SK-N-SH (cell line): Measurements from ENCODE around the gene CLIC4. TPM values are rescaled to one million over a fixed set of nuclear protein-coding genes. Genes with fewer than 3 reads are reported as not detected.

Experiments used
- CTCF ChIA-PET: fragments of 300-600, 350-600 bp; formaldehyde crosslinking; extraction: SDS; loops from one replicate; lab custom pipeline; 2021; lab: Yijun Ruan, JAX
- POLR2A ChIA-PET: fragments of 350-600 bp; sonication (Branson Sonifier 250); formaldehyde crosslinking; extraction: SDS; loops from one replicate; lab custom pipeline; 2020; ENCODE audit warnings: antibody characterized with exemption, inconsistent platforms; lab: Yijun Ruan, JAX
- DNase-seq: peaks from one replicate; pipeline ENCODE4 v3.0.0; 2012
- H2AFZ ChIP-seq: fragments of 200-600 bp; sonication (generic); 2 replicates; pipeline ENCODE4 v1.8.1; 2016; ENCODE audit warnings: antibody characterized with exemption, mild to moderate bottlenecking, low read depth
- H3F3A ChIP-seq: fragments of 200-600 bp; sonication (generic); replicated peaks from 2 replicates; pipeline ENCODE3; 2016; ENCODE audit warnings: antibody characterized with exemption, mild to moderate bottlenecking; ENCODE audit not compliant: insufficient read depth
- H3K27ac ChIP-seq, 2 experiments: fragments of 200-500 bp in 1 of 2; fragments of 200-600 bp in 1 of 2; sonication (Bioruptor generic) in 1 of 2; sonication (generic), shearing (Covaris generic) in 1 of 2; 2 replicates each; pipeline versions ENCODE4 v1.5.1 to v1.6.1; 2014 to 2016; ENCODE audit warnings: low read depth in 2 of 2, inconsistent platforms in 1 of 2, low read length in 1 of 2, mild to moderate bottlenecking in 1 of 2, mixed read lengths in 1 of 2
- H3K27me3 ChIP-seq: fragments of 200-600 bp; sonication (generic), shearing (Covaris generic); 2 replicates; pipeline ENCODE4 v1.6.1; 2016; ENCODE audit warnings: mixed run types; ENCODE audit not compliant: insufficient read depth
- H3K36me3 ChIP-seq, 2 experiments: fragments of 200-500 bp in 1 of 2; fragments of 200-600 bp in 1 of 2; sonication (Bioruptor generic) in 1 of 2; sonication (generic) in 1 of 2; replicated peaks in 1 of 2; 2 replicates each; pipeline versions ENCODE3 to v1.5.1; 2014 to 2016; ENCODE audit warnings: low read length in 1 of 2, mild to moderate bottlenecking in 1 of 2; ENCODE audit not compliant: insufficient read depth in 2 of 2, control insufficient read depth in 1 of 2
- H3K4me1 ChIP-seq, 2 experiments: fragments of 200-500 bp in 1 of 2; fragments of 200-600 bp in 1 of 2; sonication (Bioruptor generic) in 1 of 2; sonication (generic), shearing (Covaris generic) in 1 of 2; 2 replicates each; pipeline versions ENCODE4 v1.5.1 to v1.6.1; 2014 to 2016; ENCODE audit warnings: low read depth in 1 of 2, low read length in 1 of 2, mixed run types in 1 of 2; ENCODE audit not compliant: insufficient read depth in 2 of 2, control insufficient read depth in 1 of 2
- H3K4me2 ChIP-seq: fragments of 200-600 bp; sonication (generic), shearing (Covaris generic); 2 replicates; pipeline ENCODE4 v1.6.1; 2017; ENCODE audit warnings: mixed run types
- H3K4me3 ChIP-seq, 2 experiments: fragments of 200-500 bp in 1 of 2; fragments of 200-600 bp in 1 of 2; sonication (Bioruptor generic) in 1 of 2; sonication (generic), shearing (Covaris generic) in 1 of 2; 2 replicates each; pipeline versions ENCODE4 v1.5.1 to v1.8.1; 2014 to 2016; ENCODE audit warnings: low read depth in 2 of 2, inconsistent platforms in 1 of 2, low read length in 1 of 2, mild to moderate bottlenecking in 1 of 2, mixed read lengths in 1 of 2, moderate library complexity in 1 of 2
- H3K79me2 ChIP-seq: fragments of 200-600 bp; sonication (generic); 2 replicates; pipeline ENCODE4 v1.8.1; 2017; ENCODE audit warnings: mild to moderate bottlenecking; ENCODE audit not compliant: insufficient read depth
- H3K9ac ChIP-seq: fragments of 200-600 bp; sonication (generic); 2 replicates; pipeline ENCODE4 v1.6.1; 2017; ENCODE audit warnings: mixed run types
- H3K9me2 ChIP-seq: fragments of 200-600 bp; sonication (generic); 2 replicates; pipeline ENCODE4 v1.6.1; 2017; ENCODE audit warnings: mixed run types
- H3K9me3 ChIP-seq: fragments of 200-600 bp; sonication (generic); 2 replicates; pipeline ENCODE4 v1.6.1; 2017; ENCODE audit warnings: mixed run types, mild to moderate bottlenecking, moderate library complexity
- H4K20me1 ChIP-seq: fragments of 200-600 bp; sonication (generic); 2 replicates; pipeline ENCODE4 v1.6.1; 2017; ENCODE audit warnings: mild to moderate bottlenecking, mixed run types; ENCODE audit not compliant: insufficient read depth
- CTCF ChIP-seq: fragments of 200-600 bp; sonication (generic); IDR thresholded peaks from 2 replicates; pipeline ENCODE4 v1.6.1; 2017; ENCODE audit warnings: antibody characterized with exemption, mild to moderate bottlenecking, moderate library complexity
- EP300 ChIP-seq, 2 experiments: IDR thresholded peaks; 2 replicates each; pipeline versions ENCODE4 v1.4.0 to v1.6.1; 2012; ENCODE audit warnings: borderline replicate concordance in 1 of 2, low read depth in 1 of 2, low read length in 1 of 2
- EZH2phosphoT487 ChIP-seq: fragments of 200-600 bp; sonication (generic); IDR thresholded peaks from 2 replicates; pipeline ENCODE4 v1.6.1; 2017; ENCODE audit warnings: low read depth, mixed run types, mild to moderate bottlenecking, antibody characterized with exemption, moderate library complexity, borderline replicate concordance
- FOSL2 ChIP-seq: IDR thresholded peaks from 2 replicates; pipeline ENCODE4 v1.4.0; 2012; ENCODE audit warnings: low read depth, mild to moderate bottlenecking, moderate library complexity, borderline replicate concordance
- IRF3 ChIP-seq: fragments of 150-350 bp; IDR thresholded peaks from 2 replicates; pipeline ENCODE4 v1.6.1; 2016; ENCODE audit warnings: mild to moderate bottlenecking, low read depth, low read length
- JUND ChIP-seq: IDR thresholded peaks from 2 replicates; pipeline ENCODE4 v1.4.0; 2012
- MEF2A ChIP-seq: IDR thresholded peaks from 2 replicates; pipeline ENCODE4 v1.4.0; 2012; ENCODE audit warnings: low read depth, borderline replicate concordance
- MXI1 ChIP-seq: IDR thresholded peaks from 2 replicates; pipeline ENCODE4 v1.6.1; 2012; ENCODE audit warnings: mild to moderate bottlenecking, low read depth, low read length, improper control_type of control experiment
- RAD21 ChIP-seq: IDR thresholded peaks from 2 replicates; pipeline ENCODE4 v1.6.1; 2012; ENCODE audit warnings: mild to moderate bottlenecking, low read length
- RCOR1 ChIP-seq: fragments of 150-350 bp; IDR thresholded peaks from 2 replicates; pipeline ENCODE4 v1.6.1; 2017; ENCODE audit warnings: antibody characterized with exemption, low read length
- RFX5 ChIP-seq: IDR thresholded peaks from 2 replicates; pipeline ENCODE4 v1.6.1; 2012; ENCODE audit warnings: mild to moderate bottlenecking, improper control_type of control experiment, low read length
- SIN3A ChIP-seq: IDR thresholded peaks from 2 replicates; pipeline ENCODE4 v1.6.1; 2012; ENCODE audit warnings: low read depth, mild to moderate bottlenecking, low read length, moderate library complexity, borderline replicate concordance
- SMC3 ChIP-seq: IDR thresholded peaks from 2 replicates; pipeline ENCODE4 v1.6.1; 2012; ENCODE audit warnings: low read depth, low read length, improper control_type of control experiment
- TCF12 ChIP-seq: IDR thresholded peaks from 2 replicates; pipeline ENCODE4 v1.4.0; 2012
- TEAD4 ChIP-seq: IDR thresholded peaks from 2 replicates; pipeline ENCODE4 v1.4.0; 2012; ENCODE audit warnings: mild to moderate bottlenecking, borderline replicate concordance; ENCODE audit not compliant: insufficient read depth
- WGBS: methylation state at CpG from one replicate; pipeline ENCODE4 v1.1.6; 2017; ENCODE audit warnings: low lambda C conversion rate; 5-methylcytosine and 5-hydroxymethylcytosine counted together
- polyA plus RNA-seq, 3 experiments: library from polyadenylated mRNA; depleted of rRNA; stranded (reverse); fragments of >200 nt; gene quantifications; 2 replicates each; pipeline ENCODE4 v1.2.3, GENCODE V29; 2012
- TF ChIP-seq, protein P1 (sequence below): IDR thresholded peaks from 2 replicates; pipeline ENCODE4 v1.4.0; 2012; ENCODE audit warnings: low read depth
- TF ChIP-seq, protein P2 (sequence below): IDR thresholded peaks from 2 replicates; pipeline ENCODE4; 2012
- TF ChIP-seq, protein P3 (sequence below): fragments of 150-350 bp; IDR thresholded peaks from 2 replicates; pipeline ENCODE4 v1.6.1; 2017; ENCODE audit warnings: antibody characterized with exemption, low read length, low read depth, borderline replicate concordance

CLIC4 gene
- polyA plus RNA-seq, 1 of the 3 experiments (the other 2 are of a cell fraction), result 66.4 TPM

GRCh38 chr1:24825174-24825573 is 79.9 kb downstream of the CLIC4 start:
- peaks cover 93% of the 10 kb centered on the region for H3K79me2 ChIP-seq
- H3K4me1 ChIP-seq, result peaks cover 24 to 47% of the 10 kb centered on the region in 2 experiments
- CTCF ChIA-PET, result interaction anchor here (1.6 to 9.6 kb wide), 3 partner anchors 10 to 136 kb away, joined by 3 to 206 read pairs (median 15); no protein-coding TSS in a partner anchor
- H3F3A ChIP-seq, result peaks cover 22% of the 10 kb centered on the region
- H3K9me2 ChIP-seq, result no peaks in the 10 kb centered on the region
- H3K36me3 ChIP-seq, result peaks cover 0 to 23% of the 10 kb centered on the region in 2 experiments
- no peaks in the 10 kb centered on the region for H3K9me3 ChIP-seq
- H3K9ac ChIP-seq, result no peak overlapping the region
- no peak for TF ChIP-seq EP300 (IDR thresholded peaks at IDR 0.05; ENCODE audit: borderline replicate concordance in 1 of 2, low read depth in 1 of 2, low read length in 1 of 2)
- no peak for TF ChIP-seq SIN3A
- TF ChIP-seq JUND, result no peak
- TF ChIP-seq IRF3, result no peak
- TF ChIP-seq, protein P1, sequence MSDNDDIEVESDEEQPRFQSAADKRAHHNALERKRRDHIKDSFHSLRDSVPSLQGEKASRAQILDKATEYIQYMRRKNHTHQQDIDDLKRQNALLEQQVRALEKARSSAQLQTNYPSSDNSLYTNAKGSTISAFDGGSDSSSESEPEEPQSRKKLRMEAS, result no peak
- TF ChIP-seq, protein P2, sequence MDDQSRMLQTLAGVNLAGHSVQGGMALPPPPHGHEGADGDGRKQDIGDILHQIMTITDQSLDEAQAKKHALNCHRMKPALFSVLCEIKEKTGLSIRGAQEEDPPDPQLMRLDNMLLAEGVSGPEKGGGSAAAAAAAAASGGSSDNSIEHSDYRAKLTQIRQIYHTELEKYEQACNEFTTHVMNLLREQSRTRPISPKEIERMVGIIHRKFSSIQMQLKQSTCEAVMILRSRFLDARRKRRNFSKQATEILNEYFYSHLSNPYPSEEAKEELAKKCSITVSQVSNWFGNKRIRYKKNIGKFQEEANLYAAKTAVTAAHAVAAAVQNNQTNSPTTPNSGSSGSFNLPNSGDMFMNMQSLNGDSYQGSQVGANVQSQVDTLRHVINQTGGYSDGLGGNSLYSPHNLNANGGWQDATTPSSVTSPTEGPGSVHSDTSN, result no peak
- TF ChIP-seq FOSL2, result no peak
- TF ChIP-seq RFX5, result no peak
- no peak for TF ChIP-seq TEAD4
- no peak for TF ChIP-seq RCOR1
- TF ChIP-seq TCF12, result no peak
- no peak for TF ChIP-seq MEF2A
- no peak for TF ChIP-seq EZH2phosphoT487
- TF ChIP-seq CTCF, result no peak
- TF ChIP-seq, protein P3, sequence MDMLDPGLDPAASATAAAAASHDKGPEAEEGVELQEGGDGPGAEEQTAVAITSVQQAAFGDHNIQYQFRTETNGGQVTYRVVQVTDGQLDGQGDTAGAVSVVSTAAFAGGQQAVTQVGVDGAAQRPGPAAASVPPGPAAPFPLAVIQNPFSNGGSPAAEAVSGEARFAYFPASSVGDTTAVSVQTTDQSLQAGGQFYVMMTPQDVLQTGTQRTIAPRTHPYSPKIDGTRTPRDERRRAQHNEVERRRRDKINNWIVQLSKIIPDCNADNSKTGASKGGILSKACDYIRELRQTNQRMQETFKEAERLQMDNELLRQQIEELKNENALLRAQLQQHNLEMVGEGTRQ, result no peak
- TF ChIP-seq MXI1, result no peak
- TF ChIP-seq RAD21, result no peak
- TF ChIP-seq SMC3, result no peak
- TF ChIP-seq, all 33 proteins: peak for 0
- WGBS, result 93% methylated on average over 3 of the region's 3 CpGs
- H4K20me1 ChIP-seq, result peaks cover 65% of the 10 kb centered on the region
- POLR2A ChIA-PET, result no interaction called here
- H3K27me3 ChIP-seq, result no peaks in the 10 kb centered on the region
- no peak overlapping the region for H2AFZ ChIP-seq
- H3K27ac ChIP-seq, result no peak overlapping the region
- no peak for DNase-seq
- no peak overlapping the region for H3K4me3 ChIP-seq
- H3K4me2 ChIP-seq, result no peak overlapping the region
